Neural cell (in vitro differentiated cells): ENCODE results near the gene ALDOA. TPM values are rescaled to one million over a fixed set of nuclear protein-coding genes. Genes with fewer than 3 reads are reported as not detected.
"Not testable (repeated sequence)": the region's sequence is repeated elsewhere in the genome, so short reads cannot be mapped to it uniquely, and the experiment has no call there.

Experiments used
- H2AFZ ChIP-seq: fragments of 200-600, 300-800 bp; sonication (generic), shearing (Covaris generic); 2 replicates; pipeline ENCODE4 v1.6.0; 2014; ENCODE audit warnings: low read depth, mild to moderate bottlenecking, antibody characterized with exemption, low read length, moderate library complexity
- H3F3A ChIP-seq: fragments of 200-600 bp; shearing (Covaris generic); 2 replicates; pipeline ENCODE4 v1.6.1; 2016; ENCODE audit warnings: mild to moderate bottlenecking, moderate library complexity, mixed read lengths, antibody characterized with exemption, low read length; ENCODE audit not compliant: insufficient read depth, poor library complexity, severe bottlenecking
- H3K27ac ChIP-seq: fragments of 200-600, 300-800 bp; sonication (generic), shearing (Covaris generic); 2 replicates; pipeline ENCODE4 v1.5.1; 2014; ENCODE audit warnings: mild to moderate bottlenecking, low read length, moderate library complexity
- H3K27me3 ChIP-seq: fragments of 300-800, 200-600 bp; sonication (generic), shearing (Covaris generic); 2 replicates; pipeline ENCODE4 v1.6.0; 2014; ENCODE audit warnings: mild to moderate bottlenecking, low read depth, low read length, moderate library complexity; ENCODE audit not compliant: insufficient read depth
- H3K36me3 ChIP-seq: fragments of 300-800, 200-600 bp; sonication (generic), shearing (Covaris generic); 2 replicates; pipeline ENCODE4 v1.5.1; 2014; ENCODE audit warnings: mild to moderate bottlenecking, antibody characterized with exemption, low read length, moderate library complexity; ENCODE audit not compliant: insufficient read depth
- H3K4me2 ChIP-seq: fragments of 300-800, 200-600 bp; sonication (generic), shearing (Covaris generic); 2 replicates; pipeline ENCODE4 v1.6.0; 2014; ENCODE audit warnings: mild to moderate bottlenecking, low read length
- H3K4me3 ChIP-seq: fragments of 300-800, 200-600 bp; sonication (generic), shearing (Covaris generic); 2 replicates; pipeline ENCODE4 v1.5.1; 2014; ENCODE audit warnings: mild to moderate bottlenecking, low read length, moderate library complexity
- H3K79me2 ChIP-seq: fragments of 200-600 bp; shearing (Covaris generic); replicated peaks from 2 replicates; pipeline ENCODE4 v1.6.0; 2014; ENCODE audit warnings: mild to moderate bottlenecking, low read length, moderate library complexity; ENCODE audit not compliant: insufficient read depth
- H3K9ac ChIP-seq: fragments of 300-800, 200-600 bp; sonication (generic), shearing (Covaris generic); 2 replicates; pipeline ENCODE4 v1.6.1; 2016; ENCODE audit warnings: mild to moderate bottlenecking, low read length, mixed read lengths
- H3K9me2 ChIP-seq: fragments of 200-600 bp; shearing (Covaris generic); 2 replicates; pipeline ENCODE4 v1.6.1; 2016; ENCODE audit warnings: mild to moderate bottlenecking, low read length, mixed read lengths; ENCODE audit not compliant: insufficient read depth
- H3K9me3 ChIP-seq: fragments of 200-600, 300-800 bp; sonication (generic), shearing (Covaris generic); 2 replicates; pipeline ENCODE4 v1.6.1; 2016; ENCODE audit warnings: mild to moderate bottlenecking, mixed run types, low read length, moderate library complexity, mixed read lengths
- H4K20me1 ChIP-seq: fragments of 200-600 bp; shearing (Covaris generic); 2 replicates; pipeline ENCODE4 v1.6.1; 2016; ENCODE audit warnings: mild to moderate bottlenecking, mixed run types; ENCODE audit not compliant: insufficient read depth
- EP300 ChIP-seq: fragments of 450-650 bp; conservative IDR thresholded peaks from 2 replicates; pipeline ENCODE4 v1.6.1; 2014; ENCODE audit warnings: antibody characterized with exemption, mild to moderate bottlenecking, moderate library complexity; ENCODE audit not compliant: poor library complexity, severe bottlenecking
- EZH2 ChIP-seq: fragments of 200-600, 300-800 bp; shearing (Covaris generic), sonication (generic); IDR thresholded peaks from 2 replicates; pipeline ENCODE4 v1.6.1; 2014; ENCODE audit warnings: antibody characterized with exemption, low read length, borderline replicate concordance, mild to moderate bottlenecking; ENCODE audit not compliant: insufficient read depth, poor library complexity, severe bottlenecking
- MXI1 ChIP-seq: fragments of 450-650 bp; conservative IDR thresholded peaks from 2 replicates; pipeline ENCODE4 v1.6.1; 2014; ENCODE audit warnings: antibody characterized with exemption, mild to moderate bottlenecking; ENCODE audit not compliant: poor library complexity, severe bottlenecking
- POLR2AphosphoS5 ChIP-seq: IDR thresholded peaks from 2 replicates; pipeline ENCODE4 v1.6.1; 2012
- RAD21 ChIP-seq: fragments of 450-650 bp; conservative IDR thresholded peaks from 2 replicates; pipeline ENCODE4 v1.6.1; 2014; ENCODE audit warnings: antibody characterized with exemption, mild to moderate bottlenecking, moderate library complexity
- SMC3 ChIP-seq: fragments of 450-650 bp; conservative IDR thresholded peaks from 2 replicates; pipeline ENCODE4 v1.6.1; 2014; ENCODE audit warnings: antibody characterized with exemption, mild to moderate bottlenecking, moderate library complexity; ENCODE audit not compliant: poor library complexity
- TAF1 ChIP-seq: IDR thresholded peaks from 2 replicates; pipeline ENCODE4 v1.6.1; 2012; ENCODE audit warnings: low read depth
- polyA plus RNA-seq: library from polyadenylated mRNA; depleted of rRNA; stranded (reverse); fragments of >200 nt; gene quantifications from 2 replicates; pipeline ENCODE4 v1.2.3, GENCODE V29; 2014
- TF ChIP-seq, protein P1 (sequence below): IDR thresholded peaks from 2 replicates; pipeline ENCODE4 v1.6.1; 2012; ENCODE audit warnings: borderline replicate concordance
- TF ChIP-seq, protein P2 (sequence below): fragments of 450-650 bp; IDR thresholded peaks from 2 replicates; pipeline ENCODE4 v1.5.1; 2014; ENCODE audit warnings: antibody characterized with exemption, mild to moderate bottlenecking, moderate library complexity; ENCODE audit not compliant: poor library complexity, severe bottlenecking

ALDOA gene
- polyA plus RNA-seq, 1 donor from 2014 or later: 59.3 TPM

DNA sequence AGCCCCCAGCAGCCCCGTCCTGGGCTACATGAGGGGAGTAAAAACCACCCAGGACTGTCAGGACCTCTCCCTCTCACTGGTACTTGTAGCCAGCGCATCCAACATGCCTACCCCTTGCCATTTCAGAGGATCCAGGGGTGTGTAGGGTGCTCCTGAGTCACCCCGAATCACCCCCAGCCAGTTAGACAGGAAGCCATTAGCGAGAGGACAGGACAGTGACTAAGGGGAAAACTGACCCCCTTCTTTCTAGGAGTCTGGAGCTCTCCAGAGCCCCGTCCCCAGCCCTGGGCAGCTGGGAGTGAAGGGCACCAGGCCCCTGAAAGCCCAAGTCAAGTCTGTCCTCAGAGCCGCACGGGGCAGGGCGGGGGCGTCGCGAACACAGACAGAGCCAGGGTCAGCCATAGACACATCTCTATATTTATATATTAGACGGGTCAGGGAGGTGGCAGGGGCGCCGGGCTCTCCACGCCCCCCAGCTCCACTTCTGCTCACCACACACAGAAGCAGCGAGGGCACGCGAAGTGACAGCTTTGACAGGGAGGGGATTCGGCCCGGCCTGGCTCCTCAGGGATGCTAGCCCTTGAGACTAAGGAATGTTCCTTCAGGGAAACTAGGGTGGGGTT is 48.3 kb downstream of the ALDOA start:
- Histone ChIP-seq H3K36me3 (no peaks in the 10 kb centered on the region), H3K9me2 (no peaks in the 10 kb centered on the region), H2AFZ (no peak overlapping the region), H3K4me2 (no peak overlapping the region), H4K20me1 (no peaks in the 10 kb centered on the region), H3K27ac (no peak overlapping the region), H3K79me2 (no peaks in the 10 kb centered on the region), H3K9ac (no peak overlapping the region), H3K9me3 (no peaks in the 10 kb centered on the region), H3F3A (no peaks in the 10 kb centered on the region), H3K4me3 (no peak overlapping the region), H3K27me3 (no peaks in the 10 kb centered on the region)
- TF ChIP-seq MXI1 (no peak), TAF1 (no peak), RAD21 (no peak), EP300 (no peak), SMC3 (no peak), EZH2 (no peak), POLR2AphosphoS5 (no peak)
- TF ChIP-seq, protein P1, sequence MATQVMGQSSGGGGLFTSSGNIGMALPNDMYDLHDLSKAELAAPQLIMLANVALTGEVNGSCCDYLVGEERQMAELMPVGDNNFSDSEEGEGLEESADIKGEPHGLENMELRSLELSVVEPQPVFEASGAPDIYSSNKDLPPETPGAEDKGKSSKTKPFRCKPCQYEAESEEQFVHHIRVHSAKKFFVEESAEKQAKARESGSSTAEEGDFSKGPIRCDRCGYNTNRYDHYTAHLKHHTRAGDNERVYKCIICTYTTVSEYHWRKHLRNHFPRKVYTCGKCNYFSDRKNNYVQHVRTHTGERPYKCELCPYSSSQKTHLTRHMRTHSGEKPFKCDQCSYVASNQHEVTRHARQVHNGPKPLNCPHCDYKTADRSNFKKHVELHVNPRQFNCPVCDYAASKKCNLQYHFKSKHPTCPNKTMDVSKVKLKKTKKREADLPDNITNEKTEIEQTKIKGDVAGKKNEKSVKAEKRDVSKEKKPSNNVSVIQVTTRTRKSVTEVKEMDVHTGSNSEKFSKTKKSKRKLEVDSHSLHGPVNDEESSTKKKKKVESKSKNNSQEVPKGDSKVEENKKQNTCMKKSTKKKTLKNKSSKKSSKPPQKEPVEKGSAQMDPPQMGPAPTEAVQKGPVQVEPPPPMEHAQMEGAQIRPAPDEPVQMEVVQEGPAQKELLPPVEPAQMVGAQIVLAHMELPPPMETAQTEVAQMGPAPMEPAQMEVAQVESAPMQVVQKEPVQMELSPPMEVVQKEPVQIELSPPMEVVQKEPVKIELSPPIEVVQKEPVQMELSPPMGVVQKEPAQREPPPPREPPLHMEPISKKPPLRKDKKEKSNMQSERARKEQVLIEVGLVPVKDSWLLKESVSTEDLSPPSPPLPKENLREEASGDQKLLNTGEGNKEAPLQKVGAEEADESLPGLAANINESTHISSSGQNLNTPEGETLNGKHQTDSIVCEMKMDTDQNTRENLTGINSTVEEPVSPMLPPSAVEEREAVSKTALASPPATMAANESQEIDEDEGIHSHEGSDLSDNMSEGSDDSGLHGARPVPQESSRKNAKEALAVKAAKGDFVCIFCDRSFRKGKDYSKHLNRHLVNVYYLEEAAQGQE: no peak
- TF ChIP-seq, protein P2, sequence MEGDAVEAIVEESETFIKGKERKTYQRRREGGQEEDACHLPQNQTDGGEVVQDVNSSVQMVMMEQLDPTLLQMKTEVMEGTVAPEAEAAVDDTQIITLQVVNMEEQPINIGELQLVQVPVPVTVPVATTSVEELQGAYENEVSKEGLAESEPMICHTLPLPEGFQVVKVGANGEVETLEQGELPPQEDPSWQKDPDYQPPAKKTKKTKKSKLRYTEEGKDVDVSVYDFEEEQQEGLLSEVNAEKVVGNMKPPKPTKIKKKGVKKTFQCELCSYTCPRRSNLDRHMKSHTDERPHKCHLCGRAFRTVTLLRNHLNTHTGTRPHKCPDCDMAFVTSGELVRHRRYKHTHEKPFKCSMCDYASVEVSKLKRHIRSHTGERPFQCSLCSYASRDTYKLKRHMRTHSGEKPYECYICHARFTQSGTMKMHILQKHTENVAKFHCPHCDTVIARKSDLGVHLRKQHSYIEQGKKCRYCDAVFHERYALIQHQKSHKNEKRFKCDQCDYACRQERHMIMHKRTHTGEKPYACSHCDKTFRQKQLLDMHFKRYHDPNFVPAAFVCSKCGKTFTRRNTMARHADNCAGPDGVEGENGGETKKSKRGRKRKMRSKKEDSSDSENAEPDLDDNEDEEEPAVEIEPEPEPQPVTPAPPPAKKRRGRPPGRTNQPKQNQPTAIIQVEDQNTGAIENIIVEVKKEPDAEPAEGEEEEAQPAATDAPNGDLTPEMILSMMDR: no peak

GRCh38 chr16:30114411-30114810 is 48.9 kb downstream of the ALDOA start:
- no peak overlapping the region for H3K4me2 ChIP-seq
- no peaks in the 10 kb centered on the region for H3K36me3 ChIP-seq
- H4K20me1 ChIP-seq: no peaks in the 10 kb centered on the region
- TF ChIP-seq EZH2: no peak
- TF ChIP-seq RAD21: no peak
- TF ChIP-seq MXI1: no peak
- TF ChIP-seq, protein P2: no peak
- TF ChIP-seq, protein P1: no peak
- TF ChIP-seq POLR2AphosphoS5: no peak
- no peak for TF ChIP-seq TAF1
- no peak for TF ChIP-seq EP300
- TF ChIP-seq SMC3: no peak
- H3K9me3 ChIP-seq: no peaks in the 10 kb centered on the region
- H3K27ac ChIP-seq: no peak overlapping the region
- H3K9ac ChIP-seq: no peak overlapping the region
- H2AFZ ChIP-seq: no peak overlapping the region
- H3K27me3 ChIP-seq: no peaks in the 10 kb centered on the region
- H3K9me2 ChIP-seq: no peaks in the 10 kb centered on the region
- no peaks in the 10 kb centered on the region for H3K79me2 ChIP-seq
- no peak overlapping the region for H3K4me3 ChIP-seq
- H3F3A ChIP-seq: no peaks in the 10 kb centered on the region

DNA sequence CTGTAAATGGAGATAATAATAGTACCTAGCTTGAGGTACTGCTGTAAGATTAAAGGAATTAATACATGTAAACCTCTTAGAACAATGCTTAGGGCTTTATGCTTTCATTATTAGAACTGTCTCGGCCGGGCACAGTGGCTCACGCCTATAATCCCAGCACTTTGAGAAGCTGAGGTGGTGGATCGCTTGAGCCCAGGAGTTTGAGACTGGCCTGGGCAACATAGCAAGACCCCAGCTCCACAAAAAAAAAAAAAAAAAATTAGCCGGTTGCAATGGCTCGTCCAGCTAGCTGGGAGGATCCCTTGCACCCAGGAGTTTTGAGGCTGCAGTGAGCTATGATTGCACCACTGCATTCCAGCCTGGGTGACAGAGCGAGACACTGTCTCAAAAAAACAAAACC is 49.3 kb downstream of the ALDOA start:
- H3K9me3 ChIP-seq, H3K27ac ChIP-seq, H3K9me2 ChIP-seq, H3K79me2 ChIP-seq, H3K27me3 ChIP-seq, H2AFZ ChIP-seq, H3K4me3 ChIP-seq, H3K36me3 ChIP-seq, H3K9ac ChIP-seq, H3K4me2 ChIP-seq, H4K20me1 ChIP-seq, H3F3A ChIP-seq: not testable (repeated sequence)
